ENCODE data around the gene COL26A1. TPM values are rescaled to one million over a fixed set of nuclear protein-coding genes. Genes with fewer than 3 reads are reported as not detected.
A peak's percentile ranks its signal among the peaks of the same experiment; 100 is the strongest.

Gene COL26A1
- total and polyA plus RNA-seq, 8 donors = 0.20 to 0.55 (median 0.31) TPM; not detected in 5

DNA sequence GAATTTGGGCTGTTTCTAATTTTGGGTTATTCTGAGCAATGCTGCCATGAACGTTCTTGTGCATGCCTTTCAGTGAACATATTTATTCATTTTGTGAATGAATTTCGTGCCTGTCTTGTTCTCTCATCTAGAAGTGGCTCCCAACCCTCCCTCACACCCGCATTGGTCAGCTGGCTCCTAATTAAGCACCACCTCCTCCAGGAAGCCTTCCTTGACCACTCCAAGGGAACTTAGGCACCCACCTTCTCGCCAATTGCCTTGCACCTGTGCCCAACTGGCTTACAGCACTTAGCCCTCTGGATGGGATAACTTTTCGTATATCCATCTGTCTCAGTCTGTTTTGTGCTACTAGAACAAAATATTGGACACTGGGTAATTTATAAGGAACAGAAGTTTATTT is 159.3 kb downstream of the COL26A1 start:
- no peak overlapping the region for H3K27ac ChIP-seq
- H3K4me1 ChIP-seq = no peaks in the 10 kb centered on the region
- no peak overlapping the region for H3K4me3 ChIP-seq
- 60 to 81% (median 74%) methylated on average over 5 of the region's 5 CpGs for WGBS, 5 donors
- TF ChIP-seq EP300 (IDR thresholded peaks at IDR 0.05) = no peak
- no peak for TF ChIP-seq POLR2AphosphoS5 (IDR thresholded peaks at IDR 0.05)
- no peak for TF ChIP-seq CTCF (IDR thresholded peaks at IDR 0.05)
- no peak for TF ChIP-seq POLR2A (IDR thresholded peaks at IDR 0.05)
- peaks cover 0 to 17% (median 13%) of the 10 kb centered on the region in 4 donors for H3K9me3 ChIP-seq
- peaks cover 0 to 8% (median 0%) of the 10 kb centered on the region in 3 donors for H3K27me3 ChIP-seq
- intact Hi-C loops (cut with DNase I; ENCODE audit: low total_unique reads) = no loop called here
- DNase-seq = no peak
- no peaks in the 10 kb centered on the region for H3K36me3 ChIP-seq

DNA sequence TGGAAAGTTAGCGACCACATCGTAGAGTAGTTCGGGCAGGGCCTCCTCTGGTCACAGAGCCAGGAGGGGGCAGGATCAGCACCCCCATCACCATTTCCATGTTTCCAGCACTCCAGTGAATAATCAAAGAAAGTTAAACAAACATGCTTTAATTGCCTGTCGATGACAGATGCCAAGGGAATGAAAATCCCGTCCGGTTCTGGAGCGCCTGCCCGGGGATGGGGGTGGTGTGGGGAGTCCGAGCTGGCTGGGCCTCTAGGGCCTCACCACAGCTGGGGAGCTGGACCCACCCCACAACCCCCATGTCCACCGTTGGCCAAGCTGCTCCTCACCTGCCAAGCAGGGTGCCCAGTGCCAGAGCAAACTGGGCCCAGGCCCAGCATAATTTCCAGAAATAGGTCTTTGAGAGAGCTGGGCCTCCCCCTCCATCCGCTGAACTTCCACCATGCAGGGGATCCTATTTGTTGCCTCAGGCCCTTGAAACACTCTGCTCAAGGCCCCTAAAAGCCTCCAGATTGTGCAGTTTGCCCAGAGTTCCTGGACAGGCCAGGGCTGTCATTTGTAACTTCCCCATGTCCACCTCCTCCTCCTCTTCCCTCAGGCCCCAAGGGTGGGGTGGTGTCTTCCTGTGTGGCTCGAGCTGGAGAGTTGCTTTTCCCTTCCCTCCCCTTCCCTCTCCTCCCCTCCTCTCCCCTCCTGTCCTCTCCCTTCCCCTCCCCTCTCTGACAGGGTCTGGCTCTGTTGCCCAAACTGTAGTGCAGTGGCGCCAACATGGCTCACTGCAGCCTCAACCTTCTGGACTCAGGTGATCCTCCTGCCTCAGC is 165.4 kb downstream of the COL26A1 start:
- intact Hi-C loops (cut with DNase I; ENCODE audit: low total_unique reads) = no loop called here
- no peak overlapping the region for H3K27ac ChIP-seq
- peak in 1 of 2 donors; percentile 59 for DNase-seq

GRCh38 chr7:101529560-101529959 is 166.9 kb downstream of the COL26A1 start:
- no peak overlapping the region for H3K27ac ChIP-seq
- intact Hi-C loops (cut with DNase I; ENCODE audit: low total_unique reads) = no loop called here
- WGBS, 5 donors = 76 to 94% (median 80%) methylated on average over 4 of the region's 4 CpGs
- peaks cover 0 to 14% (median 0%) of the 10 kb centered on the region in 3 donors for H3K27me3 ChIP-seq
- no peaks in the 10 kb centered on the region for H3K36me3 ChIP-seq
- H3K9me3 ChIP-seq = peaks cover 0 to 6% (median 4%) of the 10 kb centered on the region in 4 donors
- TF ChIP-seq EP300 (IDR thresholded peaks at IDR 0.05) (no peak), POLR2AphosphoS5 (IDR thresholded peaks at IDR 0.05) (no peak), CTCF (IDR thresholded peaks at IDR 0.05) (no peak), POLR2A (IDR thresholded peaks at IDR 0.05) (no peak)
- H3K4me3 ChIP-seq = no peak overlapping the region
- no peak for DNase-seq
- H3K4me1 ChIP-seq = peaks cover 0 to 11% (median 6%) of the 10 kb centered on the region in 4 donors

More for the DNA sequence above, 165.4 kb downstream of the COL26A1 start:
- H3K4me3 ChIP-seq = no peak overlapping the region
- no peaks in the 10 kb centered on the region for H3K36me3 ChIP-seq
- H3K9me3 ChIP-seq = peaks cover 0 to 13% (median 11%) of the 10 kb centered on the region in 4 donors
- H3K4me1 ChIP-seq = peaks cover 0 to 11% (median 6%) of the 10 kb centered on the region in 4 donors
- TF ChIP-seq POLR2A (IDR thresholded peaks at IDR 0.05) (no peak), POLR2AphosphoS5 (IDR thresholded peaks at IDR 0.05) (no peak), EP300 (IDR thresholded peaks at IDR 0.05) (no peak), CTCF (IDR thresholded peaks at IDR 0.05) (no peak)
- H3K27me3 ChIP-seq = peaks cover 0 to 4% (median 0%) of the 10 kb centered on the region in 3 donors
- 22 to 39% (median 34%) methylated on average over 11 to 13 of the region's 13 CpGs for WGBS, 5 donors

DNA sequence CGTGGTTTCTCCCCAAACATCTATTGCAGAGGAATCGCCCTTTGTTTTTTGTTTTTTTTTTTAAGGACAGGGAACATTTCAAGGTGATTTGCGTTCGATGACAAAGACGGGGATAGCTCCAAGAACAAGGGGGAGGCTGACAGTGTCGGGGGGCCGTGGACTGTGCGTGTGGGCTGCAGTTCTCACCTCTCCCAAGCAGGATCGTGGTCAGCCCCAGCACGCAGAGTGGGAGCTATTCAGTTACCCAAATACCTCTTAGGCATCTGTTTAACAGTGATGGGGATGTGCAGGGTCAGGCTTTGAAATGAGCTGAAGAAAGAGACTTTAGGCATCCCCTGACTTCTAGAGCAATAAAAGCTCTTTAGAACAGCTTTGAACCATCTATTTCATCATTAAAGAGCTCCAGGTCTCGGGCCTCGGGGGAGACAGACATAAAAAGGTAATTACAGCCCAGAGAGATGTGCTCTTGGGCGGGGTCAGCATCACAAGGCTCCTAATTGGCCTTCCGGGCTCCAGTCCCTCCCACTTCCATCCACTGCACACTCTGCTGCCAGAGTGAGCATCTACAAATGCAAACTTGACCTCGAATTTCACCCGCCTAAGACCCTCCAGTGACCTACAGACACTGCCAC is 169.2 kb downstream of the COL26A1 start:
- 76 to 87% (median 82%) methylated on average over 16 of the region's 16 CpGs for WGBS, 5 donors
- H3K9me3 ChIP-seq = no peaks in the 10 kb centered on the region
- no peak overlapping the region for H3K27ac ChIP-seq
- H3K4me3 ChIP-seq = no peak overlapping the region
- peaks cover 0 to 14% (median 0%) of the 10 kb centered on the region in 3 donors for H3K27me3 ChIP-seq
- TF ChIP-seq CTCF (IDR thresholded peaks at IDR 0.05) (no peak), POLR2AphosphoS5 (IDR thresholded peaks at IDR 0.05) (no peak), POLR2A (IDR thresholded peaks at IDR 0.05) (no peak), EP300 (IDR thresholded peaks at IDR 0.05) (no peak)
- H3K36me3 ChIP-seq = no peaks in the 10 kb centered on the region
- intact Hi-C loops (cut with DNase I; ENCODE audit: low total_unique reads) = no loop called here
- DNase-seq = no peak
- H3K4me1 ChIP-seq = peaks cover 0 to 28% (median 11%) of the 10 kb centered on the region in 4 donors

Data from stomach (tissue), 9 donors.